Activated CD8-positive, alpha-beta T cell treated with anti-CD3 and anti-CD28 coated beads for 36 hours (primary cell): Measurements from ENCODE around the gene KAT2B. TPM values are rescaled to one million over a fixed set of nuclear protein-coding genes. Genes with fewer than 3 reads are reported as not detected.

Source experiments
- ATAC-seq: fragments of 200-7000 bp; cut with Tn5 transposase; one replicate; pipeline ENCODE4 v1.10.0; 2021; ENCODE audit warnings: mild to moderate bottlenecking, moderate library complexity
- CTCF ChIA-PET: fragments of 350-600 bp; sonication (Branson Sonifier 250); formaldehyde crosslinking; loops from one replicate; lab custom pipeline; 2021; ENCODE audit warnings: antibody characterized with exemption; lab: Charles Lee
- POLR2A ChIA-PET: fragments of 350-600 bp; sonication (Branson Sonifier 250); formaldehyde crosslinking; loops from one replicate; lab custom pipeline; 2021; ENCODE audit warnings: antibody characterized with exemption; lab: Charles Lee
- DNase-seq: peaks from one replicate; pipeline ENCODE4 v3.0.0-alpha.2; 2020
- H3K27ac Mint-ChIP-seq: one replicate; pipeline ENCODE4 v1.8.0; 2021; ENCODE audit warnings: mild to moderate bottlenecking, mixed read lengths
- H3K27me3 Mint-ChIP-seq: one replicate; pipeline ENCODE4 v1.8.0; 2021; ENCODE audit warnings: mixed read lengths
- H3K36me3 Mint-ChIP-seq: one replicate; pipeline ENCODE4 v1.8.0; 2021; ENCODE audit warnings: low read depth, mixed read lengths
- H3K4me1 Mint-ChIP-seq: one replicate; pipeline ENCODE4 v1.8.0; 2021; ENCODE audit warnings: low read depth, mixed read lengths
- H3K4me3 Mint-ChIP-seq: one replicate; pipeline ENCODE4 v1.8.0; 2021; ENCODE audit warnings: mild to moderate bottlenecking, moderate library complexity, mixed read lengths
- H3K9me3 Mint-ChIP-seq: one replicate; pipeline ENCODE4 v1.8.0; 2021; ENCODE audit warnings: mixed read lengths
- intact Hi-C: fragments of 100-400 bp; cut with micrococcal nuclease; formaldehyde crosslinking; loops from one replicate; pipeline ENCODE4 v1.10.0; 2022
- total RNA-seq, 2 experiments: library from RNA; stranded (reverse); gene quantifications; one replicate each; pipeline ENCODE4 v1.2.3, GENCODE V29; 2021
- TF ChIP-seq, protein P1 (sequence below): fragments of 200-600 bp; IDR thresholded peaks from one replicate; pipeline ENCODE4 v1.8.0; 2022; ENCODE audit warnings: antibody characterized with exemption, mild to moderate bottlenecking

Gene KAT2B
- total RNA-seq, 2 experiments from 2014 or later, result 18.6 to 28.8 TPM

- TF ChIP-seq, protein P1, sequence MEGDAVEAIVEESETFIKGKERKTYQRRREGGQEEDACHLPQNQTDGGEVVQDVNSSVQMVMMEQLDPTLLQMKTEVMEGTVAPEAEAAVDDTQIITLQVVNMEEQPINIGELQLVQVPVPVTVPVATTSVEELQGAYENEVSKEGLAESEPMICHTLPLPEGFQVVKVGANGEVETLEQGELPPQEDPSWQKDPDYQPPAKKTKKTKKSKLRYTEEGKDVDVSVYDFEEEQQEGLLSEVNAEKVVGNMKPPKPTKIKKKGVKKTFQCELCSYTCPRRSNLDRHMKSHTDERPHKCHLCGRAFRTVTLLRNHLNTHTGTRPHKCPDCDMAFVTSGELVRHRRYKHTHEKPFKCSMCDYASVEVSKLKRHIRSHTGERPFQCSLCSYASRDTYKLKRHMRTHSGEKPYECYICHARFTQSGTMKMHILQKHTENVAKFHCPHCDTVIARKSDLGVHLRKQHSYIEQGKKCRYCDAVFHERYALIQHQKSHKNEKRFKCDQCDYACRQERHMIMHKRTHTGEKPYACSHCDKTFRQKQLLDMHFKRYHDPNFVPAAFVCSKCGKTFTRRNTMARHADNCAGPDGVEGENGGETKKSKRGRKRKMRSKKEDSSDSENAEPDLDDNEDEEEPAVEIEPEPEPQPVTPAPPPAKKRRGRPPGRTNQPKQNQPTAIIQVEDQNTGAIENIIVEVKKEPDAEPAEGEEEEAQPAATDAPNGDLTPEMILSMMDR, result no peak
- CTCF ChIA-PET, result no interaction called here
- no peak for ATAC-seq
- Mint-ChIP-seq H3K27ac (no peak overlapping the region), H3K9me3 (no peaks in the 10 kb centered on the region), H3K4me3 (no peak overlapping the region), H3K36me3 (no peaks in the 10 kb centered on the region), H3K4me1 (peaks cover 14% of the 10 kb centered on the region), H3K27me3 (no peaks in the 10 kb centered on the region)
- DNase-seq, result no peak
- intact Hi-C loops, result no loop called here
- POLR2A ChIA-PET, result no interaction called here
Observed at GRCh38 chr3:20035019-20035418, 5.2 kb upstream of the KAT2B start.

DNA sequence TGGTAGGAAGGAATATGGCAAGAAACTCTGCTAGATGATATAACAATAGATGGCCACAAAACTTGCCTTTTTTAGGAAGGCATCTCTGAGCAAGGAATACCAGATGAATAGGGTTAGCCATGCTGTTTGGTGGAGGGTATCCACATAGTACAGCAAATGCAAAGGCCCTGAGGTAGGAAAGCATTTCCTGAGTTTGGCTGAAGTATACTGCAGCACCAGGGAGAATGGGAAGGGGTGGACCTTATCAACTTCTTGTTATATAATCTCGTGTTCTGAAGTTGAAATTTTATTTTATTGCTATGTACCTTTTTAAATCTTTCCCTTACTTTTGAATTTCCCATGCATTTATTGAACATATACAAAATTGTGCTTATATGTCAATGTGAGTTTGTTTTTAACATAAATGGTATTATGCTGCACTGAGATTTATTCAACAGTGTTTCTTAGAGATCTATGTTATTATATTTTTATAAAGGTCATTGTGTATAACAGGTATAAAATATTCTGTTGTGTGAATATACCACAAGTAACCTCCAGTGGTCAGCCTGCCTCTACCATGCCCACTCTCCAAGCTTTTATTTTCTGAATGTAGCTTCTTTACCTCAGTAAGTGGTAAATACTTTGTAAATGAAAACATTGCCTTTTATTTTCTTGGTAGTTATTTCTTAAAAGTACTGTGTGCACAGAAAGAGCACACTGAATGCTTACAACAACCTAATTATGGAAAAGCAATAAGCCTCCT is 2.8 kb upstream of the KAT2B start:
- intact Hi-C loops, result no loop called here
- ChIA-PET POLR2A (interaction anchor here (1.6 kb wide), 1 partner anchor 19 kb away, joined by 3 read pairs; no protein-coding TSS in a partner anchor), CTCF (interaction anchor here (1.4 kb wide), 1 partner anchor 147 kb away, joined by 3 read pairs; no protein-coding TSS in a partner anchor)
- no peaks in the 10 kb centered on the region for H3K9me3 Mint-ChIP-seq
- H3K27me3 Mint-ChIP-seq, result no peaks in the 10 kb centered on the region
- ATAC-seq (no peak), DNase-seq (no peak)
- H3K4me1 Mint-ChIP-seq, result peaks cover 27% of the 10 kb centered on the region
- TF ChIP-seq, protein P1, result no peak
- no peak overlapping the region for H3K27ac Mint-ChIP-seq
- H3K4me3 Mint-ChIP-seq, result no peak overlapping the region
- no peaks in the 10 kb centered on the region for H3K36me3 Mint-ChIP-seq

GRCh38 chr3:20038699-20039465 is 1.4 kb upstream of the KAT2B start:
- intact Hi-C loops, result loop anchor here (1.0 kb wide), 1 partner anchor 92 kb away; the partner anchor contains the start of gene RAB5A
- DNase-seq (no peak), ATAC-seq (no peak)
- TF ChIP-seq, protein P1, result no peak
- H3K27ac Mint-ChIP-seq, result peak overlapping the region; percentile 95
- ChIA-PET CTCF (interaction anchor here (1.2 to 1.4 kb wide), 3 partner anchors 65 to 146 kb away, joined by 3 read pairs; no protein-coding TSS in a partner anchor), POLR2A (interaction anchor here (0.6 to 1.6 kb wide), 3 partner anchors 16 to 65 kb away, joined by 3 read pairs; no protein-coding TSS in a partner anchor)
- peak overlapping the region; percentile 78 for H3K4me3 Mint-ChIP-seq
- H3K4me1 Mint-ChIP-seq, result peaks cover 42% of the 10 kb centered on the region
- no peaks in the 10 kb centered on the region for H3K27me3 Mint-ChIP-seq
- H3K9me3 Mint-ChIP-seq, result no peaks in the 10 kb centered on the region
- no peaks in the 10 kb centered on the region for H3K36me3 Mint-ChIP-seq

- no peaks in the 10 kb centered on the region for H3K27me3 Mint-ChIP-seq
- no peak for ATAC-seq
- TF ChIP-seq, protein P1, result no peak
- ChIA-PET POLR2A (no interaction called here), CTCF (interaction anchor here (1.2 kb wide), 1 partner anchor 92 kb away, joined by 3 read pairs; no protein-coding TSS in a partner anchor)
- DNase-seq, result no peak
- peaks cover 47% of the 10 kb centered on the region for H3K4me1 Mint-ChIP-seq
- no peaks in the 10 kb centered on the region for H3K9me3 Mint-ChIP-seq
- peak overlapping the region; percentile 78 for H3K4me3 Mint-ChIP-seq
- intact Hi-C loops, result loop anchor here (1.0 kb wide), 1 partner anchor 92 kb away; the partner anchor contains the start of gene RAB5A
- H3K36me3 Mint-ChIP-seq, result no peaks in the 10 kb centered on the region
- H3K27ac Mint-ChIP-seq, result peak overlapping the region; percentile 95
Observed at GRCh38 chr3:20039466-20039764, 831 bp upstream of the KAT2B start.
